Liver (tissue), 9 donors: ENCODE results near the gene KRT23. TPM values are rescaled to one million over a fixed set of nuclear protein-coding genes. Genes with fewer than 3 reads are reported as not detected.

Experiments used
- DNase-seq: peaks from one replicate; pipeline ENCODE4 v3.0.0-alpha.2; 2017; ENCODE audit warnings: low spot score
- H3K27ac ChIP-seq, 2 donors: one replicate each; pipeline ENCODE4 v1.7.0; 2013; ENCODE audit warnings: inconsistent platforms in 2 of 2, low read length in 2 of 2, control low read depth in 1 of 2, low read depth in 1 of 2, mild to moderate bottlenecking in 1 of 2
- H3K27me3 ChIP-seq, 4 donors: one replicate each; pipeline versions ENCODE4 v1.6.1 to v1.7.0; 2013; ENCODE audit warnings: low read length in 3 of 4, inconsistent platforms in 1 of 4, mild to moderate bottlenecking in 1 of 4, moderate library complexity in 1 of 4; ENCODE audit not compliant: control insufficient read depth in 4 of 4, insufficient read depth in 4 of 4
- H3K36me3 ChIP-seq, 4 donors: one replicate each; pipeline versions ENCODE4 v1.6.1 to v1.7.0; 2013; ENCODE audit warnings: low read length in 3 of 4, mild to moderate bottlenecking in 3 of 4, low read depth in 1 of 4, moderate library complexity in 1 of 4; ENCODE audit not compliant: control insufficient read depth in 4 of 4, insufficient read depth in 3 of 4
- H3K4me1 ChIP-seq, 4 donors: one replicate each; pipeline versions ENCODE4 v1.6.1 to v1.7.0; 2013; ENCODE audit warnings: low read length in 3 of 4, mild to moderate bottlenecking in 3 of 4, moderate library complexity in 1 of 4; ENCODE audit not compliant: control insufficient read depth in 4 of 4, insufficient read depth in 4 of 4
- H3K4me3 ChIP-seq, 3 donors: one replicate each; pipeline versions ENCODE4 v1.6.1 to v1.7.0; 2013; ENCODE audit warnings: low read length in 3 of 3, control low read depth in 1 of 3, low read depth in 1 of 3, mild to moderate bottlenecking in 1 of 3
- H3K9ac ChIP-seq, 2 donors: one replicate each; pipeline ENCODE4 v1.7.0; 2013; ENCODE audit warnings: low read length in 2 of 2, mild to moderate bottlenecking in 2 of 2, moderate library complexity in 2 of 2, control low read depth in 1 of 2, low read depth in 1 of 2
- H3K9me3 ChIP-seq, 4 donors: one replicate each; pipeline versions ENCODE4 v1.6.1 to v1.7.0; 2013; ENCODE audit warnings: low read length in 3 of 4; ENCODE audit not compliant: control insufficient read depth in 4 of 4
- ATF3 ChIP-seq: IDR thresholded peaks from 2 replicates; pipeline ENCODE4 v1.6.1; 2016; ENCODE audit warnings: antibody characterized with exemption
- CTCF ChIP-seq: fragments of 150-350 bp; IDR thresholded peaks from 2 replicates; pipeline ENCODE4 v1.5.1; 2017; ENCODE audit warnings: improper control_type of control experiment, low read depth, low read length; ENCODE audit not compliant: missing input control
- EGR1 ChIP-seq, 2 donors: IDR thresholded peaks; 2 replicates each; pipeline ENCODE4 v1.6.1; 2016 to 2018; ENCODE audit warnings: antibody characterized with exemption in 2 of 2, low read depth in 2 of 2
- FOXA1 ChIP-seq: IDR thresholded peaks from 2 replicates; pipeline ENCODE4 v1.6.1; 2016; ENCODE audit warnings: antibody characterized with exemption
- GABPA ChIP-seq, 2 donors: IDR thresholded peaks in 1 of 2; conservative IDR thresholded peaks in 1 of 2; 2 replicates each; pipeline ENCODE4 v1.6.1; 2016; ENCODE audit warnings: antibody characterized with exemption in 2 of 2, mild to moderate bottlenecking in 1 of 2, moderate library complexity in 1 of 2
- HNF4A ChIP-seq, 2 donors: conservative IDR thresholded peaks; 2 replicates each; pipeline ENCODE4 v1.6.1; 2016; ENCODE audit warnings: antibody characterized with exemption in 2 of 2, mild to moderate bottlenecking in 2 of 2
- HNF4G ChIP-seq: IDR thresholded peaks from 2 replicates; pipeline ENCODE4 v1.6.1; 2016; ENCODE audit warnings: antibody characterized with exemption
- JUND ChIP-seq, 2 donors: IDR thresholded peaks; 2 replicates each; pipeline ENCODE4 v1.6.1; 2016; ENCODE audit warnings: antibody characterized with exemption in 2 of 2
- NR2F2 ChIP-seq: IDR thresholded peaks from 2 replicates; pipeline ENCODE4 v1.6.1; 2016; ENCODE audit warnings: antibody characterized with exemption
- RAD21 ChIP-seq, 2 donors: IDR thresholded peaks; 2 replicates each; pipeline ENCODE4 v1.6.1; 2016; ENCODE audit warnings: antibody characterized with exemption in 2 of 2, mild to moderate bottlenecking in 2 of 2
- REST ChIP-seq: IDR thresholded peaks from 2 replicates; pipeline ENCODE4 v1.6.1; 2016; ENCODE audit warnings: antibody characterized with exemption, mild to moderate bottlenecking
- RXRA ChIP-seq, 2 donors: IDR thresholded peaks; 2 replicates each; pipeline ENCODE4 v1.6.1; 2017 to 2018; ENCODE audit warnings: antibody characterized with exemption in 2 of 2, mild to moderate bottlenecking in 1 of 2
- SP1 ChIP-seq: IDR thresholded peaks from 2 replicates; pipeline ENCODE4 v1.6.1; 2018; ENCODE audit warnings: antibody characterized with exemption, mild to moderate bottlenecking
- TAF1 ChIP-seq: conservative IDR thresholded peaks from 2 replicates; pipeline ENCODE4 v1.6.1; 2016; ENCODE audit warnings: antibody characterized with exemption, mild to moderate bottlenecking
- YY1 ChIP-seq: IDR thresholded peaks from 2 replicates; pipeline ENCODE4 v1.6.1; 2016; ENCODE audit warnings: antibody characterized with exemption, mild to moderate bottlenecking
- ZBTB33 ChIP-seq: IDR thresholded peaks from 2 replicates; pipeline ENCODE4 v1.6.1; 2016; ENCODE audit warnings: antibody characterized with exemption
- WGBS: extraction: QIAGEN DNeasy Blood & Tissue Kit; methylation state at CpG from one replicate; pipeline ENCODE4 v1.1.7; 2013; 5-methylcytosine and 5-hydroxymethylcytosine counted together
- polyA plus RNA-seq, 2 donors: library from polyadenylated mRNA; stranded (reverse) in 1 of 2; unstranded in 1 of 2; fragments of 200-250 nt in 1 of 2; fragments of >200 nt in 1 of 2; fragmentation: Nextera tagmentation in 1 of 2; extraction: Ambion mirVana in 1 of 2; gene quantifications; one replicate each; pipeline versions ENCODE4 v1.2.1 to v1.2.3, GENCODE V29; 2013 to 2015
- total RNA-seq, 2 donors: library from RNA; depleted of rRNA; stranded (reverse); fragments of >200 nt; gene quantifications; one replicate each; pipeline ENCODE4 v1.2.3, GENCODE V29; 2014
- donor health status: healthy.
- donor health status: healthy.
- donor health status: healthy.
- donor health status: healthy.
- donor health status: healthy.

KRT23 gene
- total and polyA plus RNA-seq, 4 donors: 0.09 to 1.3 (median 0.24) TPM; not detected in 1

GRCh38 chr17:40935624-40936023, 1.8 kb downstream of the KRT23 start:
- TF ChIP-seq JUND (IDR thresholded peaks at IDR 0.05) (no peak), TAF1 (no peak), HNF4G (no peak), NR2F2 (no peak), RXRA (IDR thresholded peaks at IDR 0.05) (no peak), SP1 (no peak), ZBTB33 (no peak), GABPA (IDR thresholded peaks at IDR 0.05 in 1 of 2, conservative IDR thresholded peaks at IDR 0.05 in 1 of 2) (no peak)
- no peak for DNase-seq
- no peak overlapping the region for H3K27ac ChIP-seq
- 69% methylated on average over 3 of the region's 3 CpGs for WGBS
- no peak overlapping the region for H3K9ac ChIP-seq
- H3K9me3 ChIP-seq: no peaks in the 10 kb centered on the region
- H3K4me3 ChIP-seq: no peak overlapping the region
- H3K4me1 ChIP-seq: no peaks in the 10 kb centered on the region
- H3K36me3 ChIP-seq: no peaks in the 10 kb centered on the region
- no peaks in the 10 kb centered on the region for H3K27me3 ChIP-seq

GRCh38 chr17:40932608-40933007, 4.8 kb downstream of the KRT23 start:
- TF ChIP-seq GABPA (IDR thresholded peaks at IDR 0.05 in 1 of 2, conservative IDR thresholded peaks at IDR 0.05 in 1 of 2) (no peak), NR2F2 (no peak), FOXA1 (no peak), RXRA (IDR thresholded peaks at IDR 0.05) (no peak), SP1 (no peak), TAF1 (no peak), CTCF (no peak), EGR1 (IDR thresholded peaks at IDR 0.05; ENCODE audit: low read depth in 2 of 2) (no peak), REST (no peak), JUND (IDR thresholded peaks at IDR 0.05) (no peak), RAD21 (IDR thresholded peaks at IDR 0.05) (no peak), HNF4A (conservative IDR thresholded peaks at IDR 0.05) (no peak), ZBTB33 (no peak), HNF4G (no peak), YY1 (no peak), ATF3 (no peak)
- no peak overlapping the region for H3K4me3 ChIP-seq
- DNase-seq: no peak
- H3K27me3 ChIP-seq: no peaks in the 10 kb centered on the region
- H3K4me1 ChIP-seq: no peaks in the 10 kb centered on the region
- H3K36me3 ChIP-seq: no peaks in the 10 kb centered on the region
- H3K9me3 ChIP-seq: no peaks in the 10 kb centered on the region
- no peak overlapping the region for H3K9ac ChIP-seq
- H3K27ac ChIP-seq: no peak overlapping the region
- WGBS: 72% methylated on average over 2 of the region's 2 CpGs
